Spinal cord (tissue), 10 donors: ENCODE data around the gene TMED4. TPM values are rescaled to one million over a fixed set of nuclear protein-coding genes. Genes with fewer than 3 reads are reported as not detected.
"Not testable (repeated sequence)": the region's sequence is repeated elsewhere in the genome, so short reads cannot be mapped to it uniquely, and the experiment has no call there.

Experiments
- DNase-seq, 6 donors: peaks; one replicate each; pipeline versions ENCODE4 v3.0.0 to v3.0.0-alpha.2; 2013 to 2015; ENCODE audit warnings: low spot score in 6 of 6, low read depth in 4 of 6
- H3K27ac ChIP-seq: one replicate; pipeline ENCODE4 v1.5.1; 2013; ENCODE audit warnings: low read depth, low read length, control low read depth
- H3K27me3 ChIP-seq: one replicate; pipeline ENCODE4 v1.6.1; 2013; ENCODE audit warnings: low read length; ENCODE audit not compliant: control insufficient read depth, insufficient read depth
- H3K36me3 ChIP-seq: one replicate; pipeline ENCODE4 v1.6.1; 2013; ENCODE audit warnings: low read length; ENCODE audit not compliant: control insufficient read depth, insufficient read depth
- H3K4me1 ChIP-seq: one replicate; pipeline ENCODE4 v1.6.1; 2013; ENCODE audit warnings: low read length; ENCODE audit not compliant: control insufficient read depth, insufficient read depth
- H3K4me3 ChIP-seq: one replicate; pipeline ENCODE4 v1.5.1; 2013; ENCODE audit warnings: low read depth, low read length, control low read depth
- H3K9me3 ChIP-seq: one replicate; pipeline ENCODE4 v1.6.1; 2013; ENCODE audit warnings: low read length; ENCODE audit not compliant: control insufficient read depth, insufficient read depth
- WGBS: methylation state at CpG from one replicate; pipeline ENCODE4 v1.1.5; 2013; ENCODE audit warnings: missing lambda C conversion rate; ENCODE audit not compliant: insufficient coverage; 5-methylcytosine and 5-hydroxymethylcytosine counted together
- polyA plus RNA-seq, 2 donors: library from polyadenylated mRNA; unstranded; fragments of 120-200 nt; gene quantifications; one replicate each; pipeline ENCODE4 v1.2.1, GENCODE V29; 2013; ENCODE audit not compliant: insufficient read length in 2 of 2
- total RNA-seq, 2 donors: library from RNA; depleted of rRNA in 1 of 2; stranded (reverse); fragments of 120-200 nt in 1 of 2; fragments of >200 nt in 1 of 2; gene quantifications; one replicate each; pipeline versions ENCODE4 v1.2.3 to v1.2.4, GENCODE V29; 2013 to 2014
- donor health status: healthy.

Gene TMED4
- total and polyA plus RNA-seq, 4 donors, result 65.9 to 125 (median 91.5) TPM

DNA sequence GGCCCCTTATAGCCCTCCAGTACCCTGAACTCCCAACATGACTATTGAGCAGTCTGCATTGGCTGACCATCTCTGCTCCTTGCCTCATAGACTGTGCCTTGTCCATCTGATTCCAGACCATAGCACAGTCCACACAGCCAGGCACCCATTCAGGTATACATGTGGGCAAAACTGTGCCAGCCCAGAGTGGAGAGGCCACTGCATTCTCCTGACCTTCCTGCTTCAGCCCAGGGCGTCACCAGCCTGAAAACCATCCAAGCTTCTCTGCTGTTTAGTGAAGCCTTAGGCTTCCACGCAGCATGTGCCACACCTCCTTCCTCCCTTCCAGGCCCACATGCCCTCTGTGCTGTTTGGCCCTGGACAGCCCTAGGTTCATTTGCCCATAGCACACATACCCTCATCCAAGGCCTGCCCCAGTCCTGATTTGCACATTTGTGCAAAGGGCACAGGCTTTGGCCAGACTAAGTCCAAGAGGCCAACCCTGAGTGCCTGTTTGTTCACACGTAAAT, 18.8 kb downstream of the TMED4 start:
- no peak for DNase-seq
- Histone ChIP-seq H3K4me1 (no peaks in the 10 kb centered on the region), H3K36me3 (peaks cover 47% of the 10 kb centered on the region), H3K27ac (no peak overlapping the region), H3K27me3 (no peaks in the 10 kb centered on the region), H3K4me3 (no peak overlapping the region), H3K9me3 (no peaks in the 10 kb centered on the region)
- whole genome bisulfite sequencing, result 97% methylated on average over 3 of the region's 3 CpGs

DNA sequence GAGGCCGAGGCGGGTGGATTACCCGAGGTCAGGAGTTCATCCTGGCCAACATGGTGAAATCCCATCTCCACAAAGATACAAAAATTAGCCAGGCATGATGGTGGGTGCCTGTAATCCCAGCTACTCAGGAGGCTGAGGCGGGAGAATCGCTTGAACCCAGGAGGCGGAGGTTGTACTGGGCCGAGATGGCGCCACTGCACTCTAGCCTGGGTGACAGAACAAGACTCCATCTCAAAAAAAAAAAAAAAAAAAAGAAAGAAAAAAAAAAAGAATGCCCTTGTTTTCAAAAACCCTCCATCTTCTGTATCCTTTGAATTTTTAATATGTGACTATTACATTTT, 19.4 kb downstream of the TMED4 start:
- DNase-seq, H3K4me3 ChIP-seq, H3K27me3 ChIP-seq, H3K4me1 ChIP-seq, H3K27ac ChIP-seq, H3K9me3 ChIP-seq: not testable (repeated sequence)
- 100% methylated on average over 3 of the region's 8 CpGs for WGBS
- H3K36me3 ChIP-seq, result peaks cover 40% of the 10 kb centered on the region

DNA sequence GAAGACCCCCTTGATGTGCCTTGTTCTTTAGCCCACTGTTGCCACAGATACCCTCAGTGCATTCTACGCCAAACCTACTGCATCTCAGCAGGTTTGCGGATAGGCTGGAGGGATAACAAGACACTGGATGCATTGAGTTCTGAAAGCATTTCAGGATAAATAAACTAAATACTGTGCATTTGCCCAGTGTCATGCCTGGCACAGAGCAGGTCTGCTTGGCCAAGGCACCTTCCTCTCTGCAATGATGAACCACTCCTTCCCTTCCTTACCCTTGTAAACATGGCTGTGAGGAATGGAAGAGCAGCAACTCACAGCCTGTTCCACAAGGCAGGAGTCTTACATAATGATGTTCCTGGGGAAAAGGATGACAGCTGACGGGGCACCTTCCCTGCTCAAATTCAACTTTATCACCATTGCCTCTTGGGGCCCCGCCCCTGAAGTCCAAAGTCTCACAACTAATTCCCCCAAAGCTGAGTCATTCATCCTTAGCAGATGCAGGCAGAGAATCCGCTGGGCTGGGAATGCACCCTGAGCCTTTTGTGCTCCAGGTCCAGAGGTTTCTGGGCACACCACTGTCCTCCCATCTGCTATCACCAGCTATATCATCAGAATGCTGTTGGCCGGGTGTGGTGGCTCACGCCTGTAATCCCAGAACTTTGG, 19.9 kb downstream of the TMED4 start:
- H3K36me3 ChIP-seq, result peaks cover 35% of the 10 kb centered on the region
- H3K9me3 ChIP-seq, result no peaks in the 10 kb centered on the region
- 88% methylated on average over 7 of the region's 7 CpGs for WGBS
- H3K4me1 ChIP-seq, result no peaks in the 10 kb centered on the region
- no peak overlapping the region for H3K27ac ChIP-seq
- H3K27me3 ChIP-seq, result no peaks in the 10 kb centered on the region
- DNase-seq, result no peak
- no peak overlapping the region for H3K4me3 ChIP-seq

DNA sequence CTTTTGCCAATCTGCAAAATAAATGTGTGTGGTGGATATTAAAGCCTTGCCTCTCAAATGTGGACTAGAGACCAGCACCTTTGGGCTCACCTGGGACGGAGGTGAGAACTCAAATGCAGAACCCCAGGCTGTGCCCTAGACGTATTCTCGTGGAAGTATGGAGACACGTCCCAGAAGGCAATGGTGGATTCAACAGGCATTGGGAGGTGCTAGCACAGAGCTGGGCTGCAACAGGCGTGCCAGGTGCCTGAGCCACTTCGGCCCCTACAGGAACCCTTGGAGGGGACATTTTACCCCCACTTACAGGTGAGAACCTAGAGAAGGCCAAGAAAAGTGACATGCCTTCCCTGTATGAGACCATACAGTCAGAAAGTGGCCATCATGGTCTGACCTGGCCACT, 20.6 kb downstream of the TMED4 start:
- DNase-seq, result no peak
- Histone ChIP-seq H3K27me3 (no peaks in the 10 kb centered on the region), H3K9me3 (no peaks in the 10 kb centered on the region), H3K4me1 (no peaks in the 10 kb centered on the region), H3K36me3 (peaks cover 30% of the 10 kb centered on the region), H3K4me3 (no peak overlapping the region), H3K27ac (no peak overlapping the region)
- WGBS, result 84% methylated on average over 6 of the region's 6 CpGs

DNA sequence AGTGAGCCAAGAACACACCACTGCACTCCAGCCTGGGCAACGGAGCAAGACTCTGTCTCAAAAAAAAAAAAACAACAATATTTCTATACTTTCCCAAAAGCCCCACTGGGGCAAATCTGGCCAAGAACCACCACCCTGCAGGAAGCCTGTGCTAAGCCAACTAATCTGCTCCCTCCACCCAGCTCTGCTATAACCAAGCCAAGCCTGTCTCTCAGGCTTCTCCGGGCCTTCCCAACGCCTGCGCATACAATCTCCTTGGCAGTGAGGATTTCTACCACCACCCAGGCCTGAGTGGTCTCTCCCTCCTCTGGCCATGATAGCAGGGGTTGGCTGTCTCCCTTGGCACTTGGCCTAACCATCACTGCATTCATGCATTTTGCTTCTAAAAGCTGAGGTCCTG, 22.5 kb downstream of the TMED4 start:
- H3K9me3 ChIP-seq, result no peaks in the 10 kb centered on the region
- 63% methylated on average over 3 of the region's 4 CpGs for WGBS
- H3K27me3 ChIP-seq, result no peaks in the 10 kb centered on the region
- no peak overlapping the region for H3K27ac ChIP-seq
- no peak overlapping the region for H3K4me3 ChIP-seq
- H3K36me3 ChIP-seq, result peaks cover 10% of the 10 kb centered on the region
- no peak for DNase-seq
- no peaks in the 10 kb centered on the region for H3K4me1 ChIP-seq

DNA sequence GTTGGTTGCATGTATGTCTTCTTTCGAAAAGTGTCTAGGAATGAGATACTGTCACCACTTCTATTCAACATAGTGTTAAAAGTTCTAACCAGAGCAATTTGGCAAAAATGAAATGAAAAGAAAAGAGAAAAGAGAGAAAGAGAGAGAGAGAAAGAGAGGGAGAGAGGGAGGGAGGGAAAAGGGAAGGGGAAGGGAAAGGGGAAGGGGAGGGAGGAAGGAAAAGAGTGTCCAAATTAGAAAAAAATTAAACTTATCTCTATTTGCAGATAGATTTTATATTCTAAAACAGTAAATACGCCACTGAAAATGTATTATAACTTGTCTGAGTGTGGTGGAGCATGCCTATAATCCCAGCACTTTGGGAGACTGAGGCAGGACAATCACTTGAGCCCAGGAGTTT, 24.5 kb downstream of the TMED4 start:
- Histone ChIP-seq H3K9me3 (no peaks in the 10 kb centered on the region), H3K27me3 (no peaks in the 10 kb centered on the region), H3K36me3 (no peaks in the 10 kb centered on the region), H3K4me1 (no peaks in the 10 kb centered on the region), H3K27ac (no peak overlapping the region), H3K4me3 (no peak overlapping the region)
- no CpG with 5 or more reads among the region's 2 CpGs for WGBS
- DNase-seq, result no peak

DNA sequence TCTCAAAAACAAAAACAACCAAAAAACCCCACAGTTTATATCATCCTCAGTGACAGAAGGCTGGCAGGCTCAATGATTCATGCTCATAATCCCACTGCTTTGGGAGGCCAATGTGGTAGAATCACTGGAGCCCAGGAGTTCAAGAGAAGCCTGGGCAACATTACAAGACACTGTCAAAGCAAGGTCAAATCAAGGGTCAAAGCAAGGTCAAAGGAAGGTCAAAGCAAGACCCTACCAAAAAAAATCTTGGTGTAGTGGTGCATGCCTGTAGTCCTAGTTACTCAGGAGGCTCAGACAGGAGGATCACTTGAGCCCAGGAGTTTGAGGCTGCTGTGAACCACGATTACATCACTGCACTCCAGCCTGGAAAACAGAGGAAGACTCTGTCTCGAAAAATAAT, 26.7 kb downstream of the TMED4 start:
- DNase-seq, result no peak
- peaks cover 2% of the 10 kb centered on the region for H3K27me3 ChIP-seq
- no peaks in the 10 kb centered on the region for H3K9me3 ChIP-seq
- WGBS, result 85% methylated on average over 2 of the region's 2 CpGs
- H3K27ac ChIP-seq, result no peak overlapping the region
- no peak overlapping the region for H3K4me3 ChIP-seq
- no peaks in the 10 kb centered on the region for H3K36me3 ChIP-seq
- no peaks in the 10 kb centered on the region for H3K4me1 ChIP-seq

DNA sequence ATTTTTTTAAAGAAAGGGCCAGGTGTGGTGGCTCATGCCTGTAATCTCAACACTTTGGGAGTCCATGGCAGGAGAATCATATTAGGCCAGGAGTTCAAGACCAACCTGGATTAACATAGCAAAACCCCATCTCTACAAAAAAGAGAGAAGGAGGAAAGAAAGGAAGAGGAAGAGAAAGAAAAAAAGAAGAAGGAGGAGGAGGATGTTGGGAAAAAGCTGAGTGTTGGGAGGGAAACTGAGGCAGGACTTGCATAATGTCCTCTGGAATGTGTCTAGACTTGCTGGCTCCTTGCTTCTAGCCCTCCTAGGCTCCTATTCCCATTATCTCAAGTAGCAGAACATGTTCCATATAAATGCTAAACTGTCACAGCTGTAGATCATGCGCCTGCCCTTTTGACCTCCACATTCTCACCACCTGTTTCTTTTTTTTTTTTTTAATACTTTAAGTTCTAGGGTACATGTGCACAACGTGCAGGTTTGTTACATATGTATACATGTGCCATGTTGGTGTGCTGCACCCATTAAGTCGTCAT, 29.5 kb downstream of the TMED4 start:
- DNase-seq, H3K27ac ChIP-seq, H3K27me3 ChIP-seq, H3K4me1 ChIP-seq, H3K36me3 ChIP-seq, H3K9me3 ChIP-seq, H3K4me3 ChIP-seq: not testable (repeated sequence)
- WGBS, result no CpG with 5 or more reads among the region's 3 CpGs

DNA sequence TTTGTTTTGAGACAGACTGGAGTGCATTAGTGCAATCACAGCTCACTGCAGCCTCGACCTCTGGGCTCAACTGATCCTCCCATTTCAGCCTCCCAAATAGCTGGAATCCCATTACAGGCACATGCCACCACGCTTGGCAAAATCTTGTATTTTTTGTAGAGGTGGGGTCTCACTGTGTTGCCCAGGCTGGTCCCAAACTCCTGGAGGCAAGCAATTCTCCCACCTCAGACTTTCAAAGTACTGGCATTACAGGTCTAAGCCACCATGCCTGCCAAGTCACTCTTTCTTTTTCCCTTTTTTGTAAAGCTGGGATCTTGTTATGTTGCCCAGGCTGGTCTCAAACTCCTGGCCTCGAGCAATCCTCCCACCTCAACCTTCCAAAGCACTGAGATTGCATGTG, 32.6 kb downstream of the TMED4 start:
- H3K36me3 ChIP-seq, result no peaks in the 10 kb centered on the region
- no peak for DNase-seq
- H3K4me3 ChIP-seq, result no peak overlapping the region
- peaks cover 4% of the 10 kb centered on the region for H3K27me3 ChIP-seq
- H3K27ac ChIP-seq, result no peak overlapping the region
- H3K4me1 ChIP-seq, result no peaks in the 10 kb centered on the region
- no CpG with 5 or more reads among the region's 3 CpGs for WGBS
- no peaks in the 10 kb centered on the region for H3K9me3 ChIP-seq

DNA sequence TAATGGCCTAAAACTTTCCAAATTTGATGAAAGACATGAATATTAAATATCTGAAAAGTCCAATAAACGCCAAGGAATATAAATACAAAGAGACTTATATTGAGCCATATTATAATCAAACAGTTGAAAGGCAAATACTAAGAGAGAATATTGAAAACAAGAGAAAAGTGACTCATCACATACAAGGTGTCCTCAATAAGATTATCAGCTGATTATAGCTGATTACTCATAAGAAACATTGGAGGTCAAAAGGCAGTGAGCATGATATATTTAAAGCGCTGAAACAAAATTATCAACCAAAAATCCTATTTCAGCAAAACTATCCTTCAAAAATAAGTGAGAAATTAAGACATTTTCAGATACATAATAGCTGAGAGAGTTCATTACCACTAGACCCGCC, 33.1 kb downstream of the TMED4 start:
- WGBS, result no CpG with 5 or more reads among the region's 3 CpGs
- no peak overlapping the region for H3K4me3 ChIP-seq

More for the DNA sequence above, 33.1 kb downstream of the TMED4 start:
- no peak for DNase-seq
- H3K27ac ChIP-seq, result no peak overlapping the region
- no peaks in the 10 kb centered on the region for H3K36me3 ChIP-seq
- H3K9me3 ChIP-seq, result no peaks in the 10 kb centered on the region
- peaks cover 4% of the 10 kb centered on the region for H3K27me3 ChIP-seq
- no peaks in the 10 kb centered on the region for H3K4me1 ChIP-seq
